PFSK-1 (cell line): ENCODE results near the gene SAP30L.

Experiments used
- POLR2AphosphoS5 ChIP-seq: IDR thresholded peaks from 2 replicates; pipeline ENCODE4 v1.6.1; 2012; ENCODE audit warnings: low read depth, mild to moderate bottlenecking, control low read depth, low read length, moderate library complexity
- REST ChIP-seq, 2 experiments: IDR thresholded peaks; 2 replicates each; pipeline versions ENCODE4 v1.6.1 to v1.8.0; 2011 to 2012; ENCODE audit warnings: low read depth in 2 of 2, low read length in 2 of 2, control low read depth in 1 of 2, inconsistent platforms in 1 of 2, mild to moderate bottlenecking in 1 of 2, moderate library complexity in 1 of 2; ENCODE audit not compliant: insufficient read depth in 1 of 2
- SIN3A ChIP-seq: IDR thresholded peaks from 2 replicates; pipeline ENCODE4 v1.6.1; 2012; ENCODE audit warnings: mild to moderate bottlenecking, low read length, moderate library complexity, borderline replicate concordance; ENCODE audit not compliant: insufficient read depth
- TAF1 ChIP-seq: IDR thresholded peaks from 2 replicates; pipeline ENCODE4 v1.6.1; 2012; ENCODE audit warnings: low read length, control low read depth, borderline replicate concordance; ENCODE audit not compliant: insufficient read depth

GRCh38 chr5:154483654-154484392, 38.0 kb downstream of the SAP30L start:
- TF ChIP-seq POLR2AphosphoS5 (no peak), REST (IDR thresholded peaks at IDR 0.05; ENCODE audit: insufficient read depth in 1 of 2, low read depth in 2 of 2, low read length in 2 of 2) (no peak), TAF1 (no peak), SIN3A (no peak)
